Measurements from ENCODE around the gene TIAM1. TPM values are rescaled to one million over a fixed set of nuclear protein-coding genes. Genes with fewer than 3 reads are reported as not detected.

Gene TIAM1
- total RNA-seq, 1 experiment from 2014 or later = 22.5 TPM

DNA sequence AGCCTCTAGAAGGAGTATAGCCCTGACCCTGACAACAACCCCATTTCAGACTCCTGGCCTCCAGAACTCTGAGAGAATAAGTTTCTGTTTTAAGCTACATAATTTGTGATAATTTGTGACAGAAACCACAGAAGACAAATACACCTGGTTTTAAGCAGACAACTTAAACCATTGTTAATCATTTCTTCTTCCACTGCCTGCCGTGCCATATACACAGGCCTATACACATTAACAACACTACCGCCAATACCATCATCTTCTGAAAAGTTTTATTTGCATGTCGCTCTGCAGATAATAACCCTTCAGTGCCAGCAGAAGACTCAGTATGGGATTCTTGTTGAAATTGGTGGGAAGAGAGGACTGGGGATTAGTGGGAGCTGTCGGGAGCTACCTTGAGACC, 265.8 kb downstream of the TIAM1 start:
- Histone ChIP-seq H3K4me3 (no peak overlapping the region), H2AFZ (no peak overlapping the region), H3K9me3 (ENCODE audit: insufficient read depth, low read depth) (no peaks in the 10 kb centered on the region), H3K4me2 (no peak overlapping the region), H4K20me1 (ENCODE audit: insufficient read depth) (no peaks in the 10 kb centered on the region), H3K9me2 (ENCODE audit: insufficient read depth) (no peaks in the 10 kb centered on the region), H3K27ac (no peak overlapping the region), H3F3A (ENCODE audit: insufficient read depth, low read depth) (no peaks in the 10 kb centered on the region), H3K79me2 (ENCODE audit: low read depth) (no peaks in the 10 kb centered on the region), H3K4me1 (replicated peaks; ENCODE audit: insufficient read depth) (no peaks in the 10 kb centered on the region), H3K27me3 (ENCODE audit: insufficient read depth, low read depth) (peaks cover 33% of the 10 kb centered on the region), H3K36me3 (ENCODE audit: low read depth) (no peaks in the 10 kb centered on the region)
- ChIA-PET POLR2A (ENCODE audit: unreplicated experiment) (no interaction called here), CTCF (no interaction called here)
- intact Hi-C loops (cut with micrococcal nuclease; ENCODE audit: unreplicated experiment) = no loop called here
- TF ChIP-seq EZH2 (IDR thresholded peaks at IDR 0.05; ENCODE audit: low read depth) = no peak
- TF ChIP-seq, protein P1, sequence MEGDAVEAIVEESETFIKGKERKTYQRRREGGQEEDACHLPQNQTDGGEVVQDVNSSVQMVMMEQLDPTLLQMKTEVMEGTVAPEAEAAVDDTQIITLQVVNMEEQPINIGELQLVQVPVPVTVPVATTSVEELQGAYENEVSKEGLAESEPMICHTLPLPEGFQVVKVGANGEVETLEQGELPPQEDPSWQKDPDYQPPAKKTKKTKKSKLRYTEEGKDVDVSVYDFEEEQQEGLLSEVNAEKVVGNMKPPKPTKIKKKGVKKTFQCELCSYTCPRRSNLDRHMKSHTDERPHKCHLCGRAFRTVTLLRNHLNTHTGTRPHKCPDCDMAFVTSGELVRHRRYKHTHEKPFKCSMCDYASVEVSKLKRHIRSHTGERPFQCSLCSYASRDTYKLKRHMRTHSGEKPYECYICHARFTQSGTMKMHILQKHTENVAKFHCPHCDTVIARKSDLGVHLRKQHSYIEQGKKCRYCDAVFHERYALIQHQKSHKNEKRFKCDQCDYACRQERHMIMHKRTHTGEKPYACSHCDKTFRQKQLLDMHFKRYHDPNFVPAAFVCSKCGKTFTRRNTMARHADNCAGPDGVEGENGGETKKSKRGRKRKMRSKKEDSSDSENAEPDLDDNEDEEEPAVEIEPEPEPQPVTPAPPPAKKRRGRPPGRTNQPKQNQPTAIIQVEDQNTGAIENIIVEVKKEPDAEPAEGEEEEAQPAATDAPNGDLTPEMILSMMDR (conservative IDR thresholded peaks at IDR 0.05) = no peak
- DNase-seq = no peak
- no TSS peak for BruUV-seq (replicated peaks)

DNA sequence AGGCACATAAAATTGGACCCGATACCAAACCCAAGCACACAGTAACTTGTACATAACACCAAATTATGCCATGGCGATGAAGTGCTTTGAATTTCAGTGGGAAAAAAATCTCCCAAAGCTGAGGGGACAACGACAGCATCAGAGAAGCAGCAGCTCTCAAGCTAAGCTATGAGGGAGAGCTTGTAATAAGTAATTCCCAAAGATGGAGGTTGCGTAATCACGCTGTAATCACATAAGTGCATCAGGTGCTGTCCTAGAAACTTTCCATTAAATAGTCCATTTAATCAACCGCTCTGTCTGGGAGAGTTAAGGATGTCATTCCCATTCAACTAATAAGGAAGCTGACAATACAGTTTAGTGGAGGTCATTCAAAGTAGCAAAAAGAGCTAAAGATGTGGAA, 268.2 kb downstream of the TIAM1 start:
- no peaks in the 10 kb centered on the region for H3K9me3 ChIP-seq (ENCODE audit: insufficient read depth, low read depth)
- H3K27ac ChIP-seq = no peak overlapping the region
- H3K9me2 ChIP-seq (ENCODE audit: insufficient read depth) = no peaks in the 10 kb centered on the region
- H3K36me3 ChIP-seq (ENCODE audit: low read depth) = no peaks in the 10 kb centered on the region
- BruUV-seq (replicated peaks) = no TSS peak
- H4K20me1 ChIP-seq (ENCODE audit: insufficient read depth) = no peaks in the 10 kb centered on the region
- no peak overlapping the region for H3K4me3 ChIP-seq
- no peaks in the 10 kb centered on the region for H3K79me2 ChIP-seq (ENCODE audit: low read depth)
- POLR2A ChIA-PET (ENCODE audit: unreplicated experiment) = no interaction called here
- intact Hi-C loops (cut with micrococcal nuclease; ENCODE audit: unreplicated experiment) = no loop called here
- DNase-seq = no peak
- no peaks in the 10 kb centered on the region for H3F3A ChIP-seq (ENCODE audit: insufficient read depth, low read depth)
- no peak overlapping the region for H3K4me2 ChIP-seq
- CTCF ChIA-PET = no interaction called here
- H2AFZ ChIP-seq = no peak overlapping the region
- H3K27me3 ChIP-seq (ENCODE audit: insufficient read depth, low read depth) = peaks cover 17% of the 10 kb centered on the region
- no peaks in the 10 kb centered on the region for H3K4me1 ChIP-seq (replicated peaks; ENCODE audit: insufficient read depth)
- TF ChIP-seq EZH2 (IDR thresholded peaks at IDR 0.05; ENCODE audit: low read depth) = no peak
- TF ChIP-seq, protein P1 (conservative IDR thresholded peaks at IDR 0.05) = no peak

DNA sequence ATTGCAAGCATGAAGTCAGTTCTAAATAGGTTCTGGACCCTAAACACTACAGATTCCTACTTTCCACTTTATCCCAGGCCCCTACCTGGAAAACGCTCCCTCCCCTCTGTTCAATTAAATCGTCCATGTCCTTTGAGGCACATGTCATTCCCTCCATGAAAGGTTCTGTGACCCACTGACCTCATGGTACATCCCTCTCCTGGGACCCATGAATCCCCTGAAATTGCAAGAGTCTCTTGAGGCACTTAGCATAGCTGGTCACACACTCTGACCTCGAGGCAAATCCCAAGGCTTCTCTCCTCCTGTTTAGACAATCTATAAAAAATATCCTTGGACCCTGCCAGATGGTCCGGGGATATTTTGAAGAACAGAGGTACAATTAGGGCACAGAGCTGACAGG, 271.5 kb downstream of the TIAM1 start:
- Histone ChIP-seq H3K4me3 (no peak overlapping the region), H3K27ac (no peak overlapping the region), H3K4me2 (no peak overlapping the region), H3K4me1 (replicated peaks; ENCODE audit: insufficient read depth) (no peaks in the 10 kb centered on the region), H3K27me3 (ENCODE audit: insufficient read depth, low read depth) (peaks cover 11% of the 10 kb centered on the region), H3K79me2 (ENCODE audit: low read depth) (no peaks in the 10 kb centered on the region), H4K20me1 (ENCODE audit: insufficient read depth) (no peaks in the 10 kb centered on the region), H3K36me3 (ENCODE audit: low read depth) (no peaks in the 10 kb centered on the region), H3F3A (ENCODE audit: insufficient read depth, low read depth) (no peaks in the 10 kb centered on the region), H3K9me3 (ENCODE audit: insufficient read depth, low read depth) (no peaks in the 10 kb centered on the region), H2AFZ (no peak overlapping the region), H3K9me2 (ENCODE audit: insufficient read depth) (no peaks in the 10 kb centered on the region)
- no peak for DNase-seq
- TF ChIP-seq EZH2 (IDR thresholded peaks at IDR 0.05; ENCODE audit: low read depth) = no peak
- TF ChIP-seq, protein P1 (conservative IDR thresholded peaks at IDR 0.05) = no peak
- no TSS peak for BruUV-seq (replicated peaks)
- CTCF ChIA-PET = no interaction called here
- POLR2A ChIA-PET (ENCODE audit: unreplicated experiment) = no interaction called here
- intact Hi-C loops (cut with micrococcal nuclease; ENCODE audit: unreplicated experiment) = no loop called here

All from PC-9 (cell line).